ENCODE data around the gene GFOD2.

GFOD2 gene

GRCh38 chr16:67641779-67642708 is 77.1 kb downstream of the GFOD2 start:
- DNase-seq (ENCODE audit: low read depth), result no peak

GRCh38 chr16:67637625-67638024 is 81.5 kb downstream of the GFOD2 start:
- no peak for DNase-seq (ENCODE audit: low read depth)

- DNase-seq (ENCODE audit: low read depth), result no peak
Observed at GRCh38 chr16:67636713-67637112, 82.4 kb downstream of the GFOD2 start.

GRCh38 chr16:67632415-67633172 is 86.5 kb downstream of the GFOD2 start:
- no peak for DNase-seq (ENCODE audit: low read depth)

- DNase-seq (ENCODE audit: low read depth), result no peak
Observed at GRCh38 chr16:67628216-67628615, 90.9 kb downstream of the GFOD2 start.
